Naive thymus-derived CD4-positive, alpha-beta T cell (primary cell): ENCODE results near the gene ALPL. TPM values are rescaled to one million over a fixed set of nuclear protein-coding genes. Genes with fewer than 3 reads are reported as not detected.
A peak's percentile ranks its signal among the peaks of the same experiment; 100 is the strongest.

Experiments used
- ATAC-seq: fragments of 150-1000 bp; cut with Tn5 transposase; 2 replicates; pipeline ENCODE4 v1.10.0; 2021; ENCODE audit warnings: mild to moderate bottlenecking, moderate library complexity
- CTCF ChIA-PET: fragments of 350-600 bp; sonication (Branson Sonifier 250); formaldehyde crosslinking; loops from one replicate; lab custom pipeline; 2021; ENCODE audit warnings: antibody characterized with exemption; lab: Charles Lee
- POLR2A ChIA-PET: fragments of 350-600 bp; sonication (Branson Sonifier 250); formaldehyde crosslinking; loops from one replicate; lab custom pipeline; 2021; ENCODE audit warnings: antibody characterized with exemption, inconsistent platforms; lab: Charles Lee
- DNase-seq, 9 donors: peaks; one replicate each; pipeline versions ENCODE4 v3.0.0 to v3.0.0-alpha.2; 2020 to 2022; ENCODE audit warnings: mixed read lengths in 1 of 9
- H3K27ac ChIP-seq: one replicate; pipeline ENCODE4 v1.7.0; 2013; ENCODE audit warnings: mild to moderate bottlenecking, low read depth, low read length, moderate library complexity
- H3K27me3 ChIP-seq, 2 donors: one replicate each; pipeline ENCODE4 v1.7.0; 2013; ENCODE audit warnings: low read length in 2 of 2, mild to moderate bottlenecking in 2 of 2, moderate library complexity in 2 of 2; ENCODE audit not compliant: control insufficient read depth in 2 of 2, insufficient read depth in 2 of 2
- H3K36me3 ChIP-seq, 3 experiments: 1 replicate in 2 of 3; 2 replicates in 1 of 3; pipeline ENCODE4 v1.7.0; 2013; ENCODE audit warnings: low read length in 3 of 3, mild to moderate bottlenecking in 3 of 3, moderate library complexity in 1 of 3; ENCODE audit not compliant: insufficient read depth in 3 of 3, control insufficient read depth in 2 of 3
- H3K4me1 ChIP-seq, 2 donors: one replicate each; pipeline ENCODE4 v1.7.0; 2013; ENCODE audit warnings: low read length in 2 of 2, mild to moderate bottlenecking in 2 of 2, moderate library complexity in 1 of 2; ENCODE audit not compliant: control insufficient read depth in 2 of 2, insufficient read depth in 2 of 2
- H3K4me3 ChIP-seq: 2 replicates; pipeline ENCODE4 v1.7.0; 2013; ENCODE audit warnings: mild to moderate bottlenecking, low read length
- H3K9me3 ChIP-seq, 3 experiments: 1 replicate in 2 of 3; 2 replicates in 1 of 3; pipeline ENCODE4 v1.7.0; 2013; ENCODE audit warnings: low read length in 3 of 3; ENCODE audit not compliant: control insufficient read depth in 2 of 3
- H3K27ac Mint-ChIP-seq, 9 donors: one replicate each; pipeline ENCODE4 v1.8.0; 2020 to 2022; ENCODE audit warnings: mixed read lengths in 9 of 9, mild to moderate bottlenecking in 8 of 9, moderate library complexity in 5 of 9, inconsistent platforms in 2 of 9
- H3K27me3 Mint-ChIP-seq, 5 donors: one replicate each; pipeline ENCODE4 v1.8.0; 2021 to 2022; ENCODE audit warnings: mixed read lengths in 5 of 5, mild to moderate bottlenecking in 1 of 5
- H3K36me3 Mint-ChIP-seq, 5 donors: one replicate each; pipeline ENCODE4 v1.8.0; 2020 to 2022; ENCODE audit warnings: mixed read lengths in 5 of 5, mild to moderate bottlenecking in 3 of 5, inconsistent platforms in 1 of 5
- H3K4me1 Mint-ChIP-seq, 7 donors: one replicate each; pipeline ENCODE4 v1.8.0; 2020 to 2022; ENCODE audit warnings: mixed read lengths in 7 of 7, mild to moderate bottlenecking in 3 of 7, inconsistent platforms in 1 of 7
- H3K4me3 Mint-ChIP-seq, 10 donors: one replicate each; pipeline ENCODE4 v1.8.0; 2020 to 2022; ENCODE audit warnings: mild to moderate bottlenecking in 10 of 10, mixed read lengths in 10 of 10, moderate library complexity in 6 of 10, inconsistent platforms in 2 of 10
- H3K9me3 Mint-ChIP-seq, 11 donors: one replicate each; pipeline ENCODE4 v1.8.0; 2020 to 2022; ENCODE audit warnings: mixed read lengths in 11 of 11, mild to moderate bottlenecking in 4 of 11, inconsistent platforms in 1 of 11, moderate library complexity in 1 of 11
- intact Hi-C, 2 donors: fragments of 100-400 bp; cut with micrococcal nuclease; formaldehyde crosslinking; loops; one replicate each; pipeline ENCODE4 v1.15.1; 2023
- polyA plus RNA-seq, 2 donors: library from polyadenylated mRNA; unstranded; fragments of 300-500 nt; fragmentation: Illumina TruSeq; gene quantifications; one replicate each; pipeline ENCODE4 v1.2.3, GENCODE V29; 2021
- total RNA-seq, 6 experiments: library from RNA in 5 of 6; stranded (reverse) in 5 of 6; gene quantifications; 1 replicate in 5 of 6; 2 replicates in 1 of 6; pipeline ENCODE4 v1.2.3 and lab custom pipeline; 2021 to 2026

The ALPL gene
- total and polyA plus RNA-seq, 7 experiments from 2014 or later: not detected

DNA sequence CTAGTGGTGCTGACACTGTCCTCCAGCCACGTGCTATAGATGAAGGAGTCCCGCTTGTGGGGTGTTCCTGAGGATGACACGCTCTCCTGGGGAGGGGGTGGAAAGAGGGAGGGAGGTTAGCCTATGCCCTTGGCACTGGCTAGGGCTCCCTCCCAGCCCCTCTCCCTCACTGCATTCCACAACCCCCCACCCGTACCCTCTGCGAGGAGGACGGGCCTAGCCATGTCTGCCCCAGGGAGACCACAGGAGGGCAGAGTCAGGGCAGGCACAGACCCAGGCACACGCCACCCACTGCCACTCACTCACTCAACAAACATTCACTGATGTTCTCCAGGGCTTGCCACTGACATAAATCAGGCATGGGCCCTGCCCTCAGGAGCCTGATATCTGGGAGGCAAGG, 89.2 kb downstream of the ALPL start:
- Histone ChIP-seq H3K36me3 (no peaks in the 10 kb centered on the region), H3K27me3 (no peaks in the 10 kb centered on the region), H3K4me1 (no peaks in the 10 kb centered on the region), H3K27ac (no peak overlapping the region), H3K9me3 (no peaks in the 10 kb centered on the region), H3K4me3 (no peak overlapping the region)
- DNase-seq: no peak
- intact Hi-C loops: no loop called here
- Mint-ChIP-seq H3K9me3 (peaks cover 0 to 1% (median 0%) of the 10 kb centered on the region in 11 donors), H3K36me3 (no peaks in the 10 kb centered on the region), H3K4me3 (no peak overlapping the region), H3K27ac (no peak overlapping the region), H3K4me1 (peaks cover 0 to 2% (median 0%) of the 10 kb centered on the region in 7 donors), H3K27me3 (peaks cover 0 to 15% (median 6%) of the 10 kb centered on the region in 5 donors)
- POLR2A ChIA-PET: no interaction called here
- ATAC-seq: no peak
- CTCF ChIA-PET: no interaction called here

DNA sequence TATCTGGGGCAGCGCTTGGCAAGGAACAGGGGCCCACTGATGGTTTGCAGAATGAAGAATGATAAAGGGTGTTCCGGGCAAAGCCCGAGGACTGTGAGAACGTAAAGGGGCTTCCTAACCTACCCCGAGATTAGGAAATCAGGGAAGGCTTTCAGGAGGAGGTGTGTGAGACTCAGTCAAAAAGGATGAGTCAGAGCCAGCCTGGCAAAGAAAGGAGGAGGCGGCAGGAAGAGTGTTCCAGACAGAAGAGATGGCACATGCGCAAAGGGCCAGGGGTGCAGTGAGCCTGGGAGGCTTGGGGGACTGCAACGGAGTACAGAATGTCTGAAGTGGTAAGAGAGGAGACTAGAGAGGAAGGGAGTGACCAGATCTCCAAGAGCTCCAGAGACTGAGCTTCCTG, 89.7 kb downstream of the ALPL start:
- ChIA-PET CTCF (no interaction called here), POLR2A (no interaction called here)
- H3K4me3 ChIP-seq: no peak overlapping the region

DNA sequence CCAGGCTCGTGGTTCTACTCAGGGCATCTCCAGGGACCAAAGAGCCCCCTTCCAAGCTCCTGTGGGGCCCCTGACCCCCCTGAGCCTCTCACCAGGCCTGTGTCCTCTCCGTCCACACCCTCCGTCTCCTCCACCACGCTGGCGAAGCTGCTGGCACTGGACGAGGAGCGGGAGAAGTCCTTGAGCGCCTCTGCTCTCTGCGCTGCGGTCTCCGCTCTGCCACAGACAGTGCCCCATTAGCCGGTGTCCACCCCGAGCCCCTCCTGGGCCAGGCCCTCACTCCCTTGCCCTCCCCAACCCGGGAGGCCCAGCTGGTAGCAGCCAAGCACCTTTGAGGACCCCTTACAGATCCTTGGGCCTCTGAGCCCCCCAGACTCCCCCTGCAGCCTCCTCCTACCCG, 90.2 kb downstream of the ALPL start:
- ATAC-seq (no peak), DNase-seq (no peak)
- Mint-ChIP-seq H3K27ac (no peak overlapping the region), H3K4me3 (no peak overlapping the region), H3K9me3 (peaks cover 0 to 1% (median 0%) of the 10 kb centered on the region in 11 donors), H3K27me3 (peaks cover 0 to 23% (median 6%) of the 10 kb centered on the region in 5 donors), H3K36me3 (no peaks in the 10 kb centered on the region), H3K4me1 (peaks cover 0 to 5% (median 0%) of the 10 kb centered on the region in 7 donors)
- ChIA-PET POLR2A (no interaction called here), CTCF (no interaction called here)
- no peak overlapping the region for H3K27ac ChIP-seq
- no peaks in the 10 kb centered on the region for H3K27me3 ChIP-seq
- no peaks in the 10 kb centered on the region for H3K36me3 ChIP-seq
- H3K4me3 ChIP-seq: no peak overlapping the region
- H3K4me1 ChIP-seq: no peaks in the 10 kb centered on the region
- intact Hi-C loops: no loop called here
- H3K9me3 ChIP-seq: no peaks in the 10 kb centered on the region

More for the DNA sequence above, 89.7 kb downstream of the ALPL start:
- no peak for DNase-seq
- Mint-ChIP-seq H3K27me3 (peaks cover 0 to 18% (median 6%) of the 10 kb centered on the region in 5 donors), H3K27ac (no peak overlapping the region), H3K4me3 (no peak overlapping the region), H3K9me3 (peaks cover 0 to 1% (median 0%) of the 10 kb centered on the region in 11 donors), H3K36me3 (no peaks in the 10 kb centered on the region), H3K4me1 (peaks cover 0 to 2% (median 0%) of the 10 kb centered on the region in 7 donors)
- intact Hi-C loops: no loop called here
- H3K4me1 ChIP-seq: no peaks in the 10 kb centered on the region
- no peaks in the 10 kb centered on the region for H3K27me3 ChIP-seq
- ATAC-seq: no peak
- H3K9me3 ChIP-seq: no peaks in the 10 kb centered on the region
- H3K36me3 ChIP-seq: no peaks in the 10 kb centered on the region
- H3K27ac ChIP-seq: no peak overlapping the region

DNA sequence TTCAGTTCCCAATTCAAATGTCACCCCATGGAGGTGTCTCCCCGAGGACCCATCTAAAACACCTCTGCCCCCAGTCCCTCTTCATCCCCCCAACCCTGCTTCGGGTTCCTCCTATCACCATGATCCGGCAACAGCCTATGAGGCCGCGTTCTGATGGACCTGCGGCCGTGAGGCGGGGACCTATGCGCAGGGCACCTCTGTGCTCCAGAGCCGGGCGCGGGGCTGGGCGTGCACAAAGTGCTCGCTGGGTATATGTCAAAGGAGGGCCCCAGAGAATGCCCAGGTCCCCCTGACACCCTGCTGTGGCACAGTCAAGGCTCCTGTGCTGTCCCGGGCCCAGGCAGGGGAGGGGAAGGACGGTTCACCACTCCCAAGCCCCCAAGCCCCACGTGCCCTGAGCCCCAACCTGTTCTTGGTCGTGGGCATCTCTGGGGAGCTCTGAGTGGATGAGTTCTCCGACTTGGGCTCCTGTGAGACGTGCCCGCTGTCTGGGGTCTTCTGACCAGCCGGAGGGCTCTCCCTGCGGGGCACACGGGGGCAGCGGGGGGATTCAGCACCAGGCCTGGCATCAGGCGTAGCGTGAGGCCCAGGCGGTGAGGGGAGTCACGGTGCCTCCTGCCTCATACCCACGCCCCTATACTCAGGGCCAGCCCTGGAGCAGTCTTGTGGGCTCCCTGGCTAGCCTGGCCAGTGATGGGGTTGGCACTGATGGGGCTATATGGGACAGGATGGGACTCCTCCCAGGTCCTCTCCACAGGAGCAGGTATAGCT, 92.2 kb downstream of the ALPL start:
- Histone ChIP-seq H3K27ac (no peak overlapping the region), H3K27me3 (no peaks in the 10 kb centered on the region), H3K36me3 (no peaks in the 10 kb centered on the region), H3K4me1 (no peaks in the 10 kb centered on the region), H3K4me3 (no peak overlapping the region), H3K9me3 (no peaks in the 10 kb centered on the region)
- ChIA-PET POLR2A (no interaction called here), CTCF (no interaction called here)
- intact Hi-C loops: no loop called here
- Mint-ChIP-seq H3K9me3 (peaks cover 0 to 1% (median 0%) of the 10 kb centered on the region in 11 donors), H3K27me3 (peaks cover 0 to 23% (median 4%) of the 10 kb centered on the region in 5 donors), H3K4me3 (no peak overlapping the region), H3K27ac (peak overlapping the region in 1 of 9 donors; percentile 7), H3K4me1 (peaks cover 0 to 3% (median 0%) of the 10 kb centered on the region in 7 donors), H3K36me3 (no peaks in the 10 kb centered on the region)
- no peak for ATAC-seq
- DNase-seq: no peak

DNA sequence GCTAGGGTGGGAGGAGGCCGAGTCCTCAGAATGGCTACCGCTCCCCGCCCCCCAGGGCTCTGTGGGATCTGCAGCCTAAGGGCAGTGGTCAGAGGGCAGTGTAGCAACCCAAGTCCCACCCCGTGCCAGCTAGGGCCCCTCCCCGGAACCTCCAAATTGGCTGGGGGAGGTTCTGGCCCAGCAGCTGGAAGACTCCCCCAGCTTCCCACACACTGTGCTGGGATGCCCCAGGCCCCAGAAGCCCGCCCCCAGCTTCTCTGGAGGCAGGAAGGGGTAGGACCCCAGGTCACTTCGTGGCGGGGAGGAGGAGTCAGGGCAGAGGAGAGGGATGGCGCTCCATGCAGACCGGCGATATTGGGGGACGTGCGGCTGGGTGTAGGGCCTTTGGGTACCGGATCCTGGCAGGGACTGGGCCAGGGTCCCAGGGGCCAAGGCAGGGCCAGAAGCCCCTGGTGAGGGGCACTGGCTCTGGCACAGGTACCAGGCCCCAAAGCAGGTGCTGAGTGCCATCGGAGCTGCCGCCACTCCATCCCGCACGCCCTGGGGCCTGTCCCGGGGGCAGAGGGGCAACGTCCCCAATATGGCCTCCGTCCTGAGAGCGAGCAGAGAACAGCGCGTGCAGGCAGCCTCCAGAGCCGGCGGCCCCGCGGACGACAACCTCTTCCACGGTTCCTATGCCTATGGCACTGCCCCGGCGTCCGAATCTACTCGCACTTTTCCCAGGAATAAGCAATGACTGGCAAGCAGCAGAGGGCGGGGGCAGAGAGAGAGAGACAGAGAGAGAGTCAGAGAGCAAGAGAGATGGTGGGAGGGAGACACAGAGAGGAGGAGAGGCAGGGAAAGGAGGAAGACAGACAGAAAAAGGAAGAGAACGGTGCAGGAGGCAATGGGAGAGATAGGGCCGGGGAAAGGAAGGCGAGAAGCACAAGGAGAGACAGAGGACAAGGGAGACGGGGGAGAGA, 94.2 kb downstream of the ALPL start:
- ATAC-seq: no peak
- Histone ChIP-seq H3K36me3 (no peaks in the 10 kb centered on the region), H3K9me3 (no peaks in the 10 kb centered on the region), H3K4me1 (no peaks in the 10 kb centered on the region), H3K4me3 (no peak overlapping the region), H3K27me3 (no peaks in the 10 kb centered on the region), H3K27ac (no peak overlapping the region)
- no peak for DNase-seq
- ChIA-PET POLR2A (no interaction called here), CTCF (no interaction called here)
- peaks cover 6 to 14% (median 7%) of the 10 kb centered on the region in 7 donors for H3K4me1 Mint-ChIP-seq
- intact Hi-C loops: no loop called here
- H3K27me3 Mint-ChIP-seq: peaks cover 0 to 33% (median 11%) of the 10 kb centered on the region in 5 donors
- H3K9me3 Mint-ChIP-seq: peaks cover 0 to 1% (median 0%) of the 10 kb centered on the region in 11 donors
- no peaks in the 10 kb centered on the region for H3K36me3 Mint-ChIP-seq
- no peak overlapping the region for H3K4me3 Mint-ChIP-seq
- H3K27ac Mint-ChIP-seq: no peak overlapping the region

DNA sequence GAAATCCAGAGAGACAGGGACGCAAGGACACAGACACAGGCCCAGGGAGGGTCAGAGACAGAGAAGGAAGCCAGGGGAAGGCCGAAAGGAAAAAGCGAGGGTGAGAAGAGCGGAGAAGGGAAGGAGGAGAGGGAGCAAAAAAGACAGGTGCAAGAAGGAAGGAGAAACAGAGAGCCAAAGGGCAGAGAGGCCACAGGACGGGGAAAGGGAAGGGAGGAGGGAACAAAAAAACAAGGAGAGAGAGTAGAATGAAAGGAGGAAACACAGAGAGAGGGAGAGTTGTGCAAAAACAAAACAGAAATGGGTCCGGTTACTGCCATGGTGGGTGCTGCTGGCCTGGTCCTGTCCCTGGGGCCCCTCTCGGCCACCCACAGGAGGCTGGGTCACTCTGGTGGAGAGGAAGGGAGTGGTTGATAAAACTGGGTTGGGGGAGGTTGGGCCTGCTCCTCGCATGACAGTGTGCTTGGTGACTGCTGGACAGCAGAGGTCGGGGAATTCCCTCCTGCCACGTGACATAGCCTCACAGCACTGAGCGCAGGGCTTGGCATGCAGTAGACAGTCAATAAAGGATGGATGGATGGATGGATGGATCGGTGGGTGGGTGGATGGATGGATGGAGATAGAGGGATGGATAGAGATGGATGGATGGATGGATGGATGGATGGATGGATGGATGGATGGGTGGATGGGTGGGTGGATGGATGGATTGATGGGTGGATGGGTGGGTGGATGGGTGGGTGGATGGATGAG, 95.2 kb downstream of the ALPL start:
- ChIA-PET CTCF (no interaction called here), POLR2A (no interaction called here)
- no peak overlapping the region for H3K27ac Mint-ChIP-seq
- H3K4me3 Mint-ChIP-seq: no peak overlapping the region
- Histone ChIP-seq H3K36me3 (no peaks in the 10 kb centered on the region), H3K27ac (no peak overlapping the region), H3K4me3 (no peak overlapping the region), H3K4me1 (no peaks in the 10 kb centered on the region), H3K27me3 (no peaks in the 10 kb centered on the region), H3K9me3 (no peaks in the 10 kb centered on the region)
- intact Hi-C loops: no loop called here
- DNase-seq (no peak), ATAC-seq (no peak)
- peaks cover 2 to 33% (median 11%) of the 10 kb centered on the region in 5 donors for H3K27me3 Mint-ChIP-seq
- no peaks in the 10 kb centered on the region for H3K36me3 Mint-ChIP-seq
- peaks cover 0 to 1% (median 0%) of the 10 kb centered on the region in 11 donors for H3K9me3 Mint-ChIP-seq
- H3K4me1 Mint-ChIP-seq: peaks cover 6 to 14% (median 7%) of the 10 kb centered on the region in 7 donors
